ENCODE measurements around the gene SRPK3.

The SRPK3 gene

DNA sequence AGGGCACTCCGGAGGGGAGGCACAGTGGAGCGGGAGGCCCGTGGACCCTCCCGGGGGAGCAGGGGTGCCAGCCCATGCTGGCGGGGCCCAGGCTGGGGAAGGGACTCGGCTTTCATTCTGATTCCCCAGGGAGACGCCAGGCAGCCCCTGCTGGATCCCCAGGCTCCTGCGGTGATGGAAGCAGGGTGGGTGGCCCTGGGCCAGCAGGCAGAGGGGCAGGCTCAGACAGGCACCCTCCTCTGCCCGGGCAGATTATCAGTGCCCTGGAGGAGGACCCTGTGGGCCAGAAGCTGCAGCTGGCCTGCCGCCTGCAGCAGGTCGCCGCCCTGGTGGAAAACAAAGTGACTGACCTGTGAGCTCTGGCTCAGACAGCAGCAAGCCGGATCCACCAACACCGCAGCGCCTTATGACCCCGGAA lies 2.1 kb upstream of the SRPK3 start:
- no peak overlapping the region for H3K9ac ChIP-seq (ENCODE audit: low read length)

DNA sequence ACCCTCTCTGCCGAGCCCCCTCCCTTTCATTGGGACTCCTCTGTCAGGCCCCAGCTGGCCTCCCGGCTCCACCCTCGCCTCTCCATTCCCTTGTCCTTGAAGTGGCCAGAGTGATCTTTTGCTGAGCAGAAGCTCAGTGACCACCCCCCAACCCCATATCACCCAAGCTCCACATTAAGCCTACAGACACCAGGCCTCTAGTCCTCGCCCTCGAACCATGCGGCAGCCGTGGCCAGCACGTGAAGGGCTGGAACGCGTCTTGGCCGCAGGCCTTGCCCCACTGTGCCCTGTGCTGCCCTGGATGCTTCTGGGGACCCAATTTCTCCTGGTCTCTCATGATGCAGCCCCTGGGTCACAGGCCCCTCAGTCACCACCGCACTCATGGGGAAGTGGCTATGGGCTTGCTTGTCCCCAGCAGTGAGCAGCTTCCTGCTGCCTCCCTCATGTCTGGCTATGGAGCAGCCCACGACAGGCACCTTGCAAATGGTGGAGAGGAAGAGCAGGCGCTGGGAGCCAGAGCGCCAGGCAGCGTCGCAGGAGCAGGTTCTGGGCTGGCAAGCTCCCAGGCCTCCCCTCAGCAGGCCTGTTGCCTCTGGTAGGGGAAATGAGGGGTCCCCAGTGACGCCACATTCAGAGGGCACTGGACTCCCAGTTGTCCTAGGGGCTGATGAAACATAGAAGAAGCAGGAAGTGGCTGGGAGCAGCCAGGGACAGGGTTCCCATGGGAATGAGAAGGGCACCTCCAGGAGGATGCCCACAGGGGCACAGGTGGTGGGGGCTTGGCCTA lies 757 bp upstream of the SRPK3 start:
- Histone ChIP-seq H3K27ac (ENCODE audit: low read depth, low read length) (no peak overlapping the region), H3K4me3 (ENCODE audit: low read depth, low read length) (no peak overlapping the region), H3K27me3 (ENCODE audit: control insufficient read depth, insufficient read depth, low read length) (no peaks in the 10 kb centered on the region), H3K4me1 (ENCODE audit: control insufficient read depth, insufficient read depth, low read length) (peaks cover 3% of the 10 kb centered on the region; the same call in 1 of the 2 replicates), H3K9ac (ENCODE audit: low read length) (no peak overlapping the region), H3K9me3 (ENCODE audit: control insufficient read depth, insufficient read depth, low read depth, low read length) (peaks cover 22% of the 10 kb centered on the region; the same call in 1 of the 2 replicates), H3K36me3 (ENCODE audit: control insufficient read depth, insufficient read depth, low read length) (peaks cover 4% of the 10 kb centered on the region; the same call in 1 of the 2 replicates)

More for the DNA sequence above, 2.1 kb upstream of the SRPK3 start:
- Histone ChIP-seq H3K27ac (ENCODE audit: low read depth, low read length) (no peak overlapping the region), H3K4me1 (ENCODE audit: control insufficient read depth, insufficient read depth, low read length) (peaks cover 3% of the 10 kb centered on the region; the same call in 1 of the 2 replicates), H3K36me3 (ENCODE audit: control insufficient read depth, insufficient read depth, low read length) (no peaks in the 10 kb centered on the region), H3K9me3 (ENCODE audit: control insufficient read depth, insufficient read depth, low read depth, low read length) (peaks cover 20% of the 10 kb centered on the region; the same call in 1 of the 2 replicates), H3K27me3 (ENCODE audit: control insufficient read depth, insufficient read depth, low read length) (no peaks in the 10 kb centered on the region), H3K4me3 (ENCODE audit: low read depth, low read length) (no peak overlapping the region)

DNA sequence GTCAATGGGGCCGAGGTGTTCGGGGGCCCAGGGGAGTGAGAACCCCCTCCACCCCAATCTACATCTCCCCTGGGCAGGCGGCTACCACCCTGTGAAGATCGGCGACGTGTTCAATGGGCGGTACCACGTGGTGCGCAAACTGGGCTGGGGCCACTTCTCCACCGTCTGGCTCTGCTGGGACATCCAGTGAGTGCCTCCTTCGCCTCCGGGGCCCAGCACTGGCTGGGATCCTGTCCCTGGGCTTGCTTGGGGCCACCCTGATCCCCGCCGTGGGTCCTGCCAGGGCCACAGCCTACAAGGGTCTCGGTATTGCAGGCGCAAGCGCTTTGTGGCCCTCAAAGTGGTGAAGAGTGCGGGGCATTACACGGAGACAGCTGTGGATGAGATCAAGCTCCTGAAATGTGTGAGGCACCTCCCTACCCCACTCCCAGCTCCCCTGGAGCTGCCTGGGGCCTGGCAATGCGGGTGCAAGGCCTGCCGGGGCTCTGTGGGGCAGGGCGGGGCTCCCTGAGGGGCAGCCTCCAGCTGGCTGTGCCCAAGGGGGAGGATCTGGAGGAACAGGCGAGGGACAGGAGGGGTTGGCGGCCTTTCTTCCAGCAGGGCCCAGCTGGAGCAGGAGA lies 697 bp downstream of the SRPK3 start:
- Histone ChIP-seq H3K9ac (ENCODE audit: low read length) (no peak overlapping the region), H3K27me3 (ENCODE audit: control insufficient read depth, insufficient read depth, low read length) (no peaks in the 10 kb centered on the region), H3K9me3 (ENCODE audit: control insufficient read depth, insufficient read depth, low read depth, low read length) (peaks cover 22% of the 10 kb centered on the region; the same call in 1 of the 2 replicates), H3K36me3 (ENCODE audit: control insufficient read depth, insufficient read depth, low read length) (peaks cover 19% of the 10 kb centered on the region), H3K4me3 (ENCODE audit: low read depth, low read length) (no peak overlapping the region), H3K4me1 (ENCODE audit: control insufficient read depth, insufficient read depth, low read length) (peaks cover 3% of the 10 kb centered on the region; the same call in 1 of the 2 replicates), H3K27ac (ENCODE audit: low read depth, low read length) (no peak overlapping the region; the same call in 1 of the 2 replicates)

DNA sequence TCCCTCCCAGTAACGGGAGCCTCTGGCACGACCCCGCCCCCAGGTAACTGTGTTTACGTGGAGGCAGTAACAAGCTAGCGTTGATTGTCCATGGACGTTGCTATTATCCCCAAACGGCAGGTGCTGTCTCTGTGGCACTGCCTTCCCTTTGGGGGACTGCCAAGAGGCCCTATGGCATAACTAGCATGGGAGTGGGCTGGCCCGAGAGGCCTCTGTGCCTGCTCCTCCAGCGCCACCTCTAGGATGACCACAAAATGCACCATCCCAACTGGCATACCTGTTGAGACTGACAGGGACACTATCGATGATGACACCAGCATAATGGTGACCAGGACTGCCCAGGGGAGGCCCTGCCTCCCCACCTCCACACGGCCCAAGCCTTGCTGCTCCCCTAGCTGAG lies 1.5 kb downstream of the SRPK3 start:
- no peak overlapping the region for H3K4me3 ChIP-seq (ENCODE audit: low read depth, low read length)
- no peaks in the 10 kb centered on the region for H3K27me3 ChIP-seq (ENCODE audit: control insufficient read depth, insufficient read depth, low read length)
- no peaks in the 10 kb centered on the region; the same call in 1 of the 2 replicates for H3K4me1 ChIP-seq (ENCODE audit: control insufficient read depth, insufficient read depth, low read length)
- peaks cover 25% of the 10 kb centered on the region for H3K36me3 ChIP-seq (ENCODE audit: control insufficient read depth, insufficient read depth, low read length)
- no peak overlapping the region for H3K9ac ChIP-seq (ENCODE audit: low read length)
- peaks cover 23% of the 10 kb centered on the region; the same call in 1 of the 2 replicates for H3K9me3 ChIP-seq (ENCODE audit: control insufficient read depth, insufficient read depth, low read depth, low read length)
- no peak overlapping the region for H3K27ac ChIP-seq (ENCODE audit: low read depth, low read length)

DNA sequence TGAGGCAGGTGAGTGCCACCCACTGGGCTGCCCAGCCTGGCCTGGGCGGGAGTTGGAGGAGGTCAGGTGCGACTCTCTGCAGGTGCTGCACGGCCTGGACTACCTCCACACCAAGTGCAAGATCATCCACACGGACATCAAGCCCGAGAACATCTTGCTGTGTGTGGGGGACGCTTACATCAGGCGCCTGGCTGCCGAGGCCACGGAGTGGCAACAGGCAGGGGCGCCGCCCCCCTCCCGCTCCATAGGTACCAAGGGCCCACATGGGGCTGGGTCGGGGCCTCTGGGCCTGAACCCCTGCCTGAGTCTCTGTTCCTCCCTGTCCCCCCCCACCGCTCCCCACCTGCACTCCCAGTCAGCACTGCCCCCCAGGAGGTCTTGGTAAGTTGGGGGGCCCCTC lies 2.0 kb downstream of the SRPK3 start:
- Histone ChIP-seq H3K4me3 (ENCODE audit: low read depth, low read length) (no peak overlapping the region), H3K9ac (ENCODE audit: low read length) (no peak overlapping the region), H3K4me1 (ENCODE audit: control insufficient read depth, insufficient read depth, low read length) (no peaks in the 10 kb centered on the region; the same call in 1 of the 2 replicates), H3K27me3 (ENCODE audit: control insufficient read depth, insufficient read depth, low read length) (no peaks in the 10 kb centered on the region), H3K9me3 (ENCODE audit: control insufficient read depth, insufficient read depth, low read depth, low read length) (peaks cover 22% of the 10 kb centered on the region; the same call in 1 of the 2 replicates), H3K36me3 (ENCODE audit: control insufficient read depth, insufficient read depth, low read length) (peaks cover 30% of the 10 kb centered on the region), H3K27ac (ENCODE audit: low read depth, low read length) (no peak overlapping the region)

DNA sequence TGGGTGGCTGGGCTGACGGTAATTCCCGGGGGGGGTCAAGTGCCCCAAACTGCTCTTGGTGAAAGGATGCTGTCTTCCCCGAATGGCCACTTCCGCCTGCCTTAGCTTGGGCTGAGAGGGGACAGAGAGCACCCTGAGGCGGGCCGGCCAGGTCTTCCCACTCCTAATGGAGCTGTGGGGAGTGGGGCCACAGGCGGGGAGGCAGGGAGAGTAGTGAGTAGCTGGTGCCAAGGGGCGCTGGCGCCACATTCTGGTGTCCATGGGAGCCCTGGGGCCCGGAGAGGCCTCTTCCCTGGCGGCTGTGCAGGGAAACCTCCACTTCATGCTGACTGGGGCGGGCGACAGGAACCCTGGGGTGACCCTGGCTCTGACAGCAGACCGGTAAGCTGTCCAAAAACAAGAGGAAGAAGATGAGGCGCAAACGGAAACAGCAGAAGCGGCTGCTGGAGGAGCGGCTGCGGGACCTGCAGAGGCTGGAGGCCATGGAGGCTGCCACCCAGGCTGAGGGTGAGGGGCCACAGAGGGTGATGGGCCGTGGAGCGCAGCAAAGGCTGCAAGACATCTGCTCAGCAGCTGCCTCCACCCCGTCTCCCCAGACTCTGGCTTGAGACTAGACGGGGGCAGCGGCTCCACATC lies 2.7 kb downstream of the SRPK3 start:
- Histone ChIP-seq H3K27me3 (ENCODE audit: control insufficient read depth, insufficient read depth, low read length) (no peaks in the 10 kb centered on the region), H3K27ac (ENCODE audit: low read depth, low read length) (no peak overlapping the region), H3K36me3 (ENCODE audit: control insufficient read depth, insufficient read depth, low read length) (peaks cover 33% of the 10 kb centered on the region), H3K9me3 (ENCODE audit: control insufficient read depth, insufficient read depth, low read depth, low read length) (peaks cover 21% of the 10 kb centered on the region; the same call in 1 of the 2 replicates), H3K4me1 (ENCODE audit: control insufficient read depth, insufficient read depth, low read length) (no peaks in the 10 kb centered on the region; the same call in 1 of the 2 replicates), H3K4me3 (ENCODE audit: low read depth, low read length) (no peak overlapping the region), H3K9ac (ENCODE audit: low read length) (no peak overlapping the region)

DNA sequence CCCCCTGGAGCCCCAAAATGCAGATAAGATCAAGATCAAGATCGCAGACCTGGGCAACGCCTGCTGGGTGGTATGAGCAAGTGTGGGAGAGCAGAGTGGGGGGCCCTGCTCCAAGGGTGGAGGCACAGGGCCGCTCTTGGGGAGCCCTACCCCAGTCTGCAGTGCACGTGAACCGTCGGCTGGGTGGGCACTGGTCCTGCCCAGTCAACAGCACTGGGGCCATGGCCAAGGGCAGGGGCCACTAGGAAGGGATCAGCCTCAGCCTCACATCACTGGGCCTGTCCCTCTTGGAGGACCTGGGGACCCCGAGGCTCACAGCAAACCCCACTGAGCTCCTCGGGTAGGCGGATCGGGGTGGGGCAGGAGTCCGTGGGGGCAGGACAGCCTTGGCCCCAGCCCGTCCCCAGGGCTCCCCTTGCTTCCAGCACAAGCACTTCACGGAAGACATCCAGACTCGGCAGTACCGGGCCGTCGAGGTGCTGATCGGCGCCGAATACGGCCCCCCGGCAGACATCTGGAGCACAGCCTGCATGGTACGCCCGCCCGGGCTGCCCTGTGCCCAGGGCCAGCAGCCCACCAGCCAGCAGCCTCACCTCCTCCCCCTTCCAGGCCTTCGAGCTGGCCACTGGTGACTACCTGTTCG lies 3.6 kb downstream of the SRPK3 start:
- H3K4me3 ChIP-seq (ENCODE audit: low read depth, low read length), result no peak overlapping the region
- no peak overlapping the region for H3K27ac ChIP-seq (ENCODE audit: low read depth, low read length)
- H3K27me3 ChIP-seq (ENCODE audit: control insufficient read depth, insufficient read depth, low read length), result no peaks in the 10 kb centered on the region
- peaks cover 21% of the 10 kb centered on the region; the same call in 1 of the 2 replicates for H3K9me3 ChIP-seq (ENCODE audit: control insufficient read depth, insufficient read depth, low read depth, low read length)
- H3K9ac ChIP-seq (ENCODE audit: low read length), result no peak overlapping the region
- H3K4me1 ChIP-seq (ENCODE audit: control insufficient read depth, insufficient read depth, low read length), result no peaks in the 10 kb centered on the region; the same call in 1 of the 2 replicates
- peaks cover 40% of the 10 kb centered on the region for H3K36me3 ChIP-seq (ENCODE audit: control insufficient read depth, insufficient read depth, low read length)

DNA sequence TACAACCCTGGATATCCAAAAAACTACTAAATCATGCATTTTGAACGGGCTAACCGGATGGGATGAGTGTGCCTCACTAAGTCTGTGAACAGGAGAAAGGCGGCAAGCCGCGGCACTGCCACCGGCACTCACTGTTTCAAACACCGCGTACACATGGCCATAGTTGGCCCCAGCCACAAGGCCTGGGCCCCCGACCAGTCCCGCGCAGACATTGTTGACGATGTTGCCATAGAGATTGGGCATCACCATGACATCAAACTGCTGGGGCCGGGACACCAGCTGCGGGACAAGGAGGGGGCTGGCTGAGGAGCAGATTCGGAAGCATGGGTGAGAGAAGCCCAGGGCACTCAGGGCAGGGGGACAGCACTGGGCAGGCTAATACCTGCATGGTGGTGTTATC lies 5.8 kb downstream of the SRPK3 start:
- Histone ChIP-seq H3K27ac (ENCODE audit: low read depth, low read length) (no peak overlapping the region), H3K27me3 (ENCODE audit: control insufficient read depth, insufficient read depth, low read length) (no peaks in the 10 kb centered on the region), H3K9ac (ENCODE audit: low read length) (no peak overlapping the region), H3K4me3 (ENCODE audit: low read depth, low read length) (no peak overlapping the region), H3K4me1 (ENCODE audit: control insufficient read depth, insufficient read depth, low read length) (no peaks in the 10 kb centered on the region), H3K9me3 (ENCODE audit: control insufficient read depth, insufficient read depth, low read depth, low read length) (peaks cover 26% of the 10 kb centered on the region; the same call in 1 of the 2 replicates), H3K36me3 (ENCODE audit: control insufficient read depth, insufficient read depth, low read length) (peaks cover 45% of the 10 kb centered on the region)

DNA sequence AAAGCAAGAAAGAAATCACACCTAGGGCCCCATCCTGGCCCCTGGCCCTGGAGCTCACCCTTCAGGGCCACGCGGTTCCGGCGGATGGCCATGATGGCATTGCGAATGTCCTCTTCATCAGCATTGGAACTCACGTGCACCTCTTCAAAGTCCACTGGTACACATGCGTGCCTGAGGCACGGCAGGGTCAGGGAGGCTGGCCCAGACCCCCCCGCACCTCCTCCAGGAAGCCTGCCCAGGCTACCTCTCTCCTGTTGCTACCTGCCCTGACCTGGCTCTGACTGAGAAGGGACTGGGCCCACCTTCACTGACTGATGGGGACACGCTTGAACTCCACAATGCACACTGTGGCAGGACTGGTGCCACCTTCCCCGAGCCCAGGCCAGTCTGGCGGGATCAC lies 8.8 kb downstream of the SRPK3 start:
- H3K36me3 ChIP-seq (ENCODE audit: control insufficient read depth, insufficient read depth, low read length), result peaks cover 44% of the 10 kb centered on the region
- no peak overlapping the region for H3K9ac ChIP-seq (ENCODE audit: low read length)
- peaks cover 4% of the 10 kb centered on the region for H3K4me1 ChIP-seq (ENCODE audit: control insufficient read depth, insufficient read depth, low read length)
- H3K9me3 ChIP-seq (ENCODE audit: control insufficient read depth, insufficient read depth, low read depth, low read length), result peaks cover 26% of the 10 kb centered on the region; the same call in 1 of the 2 replicates
- no peaks in the 10 kb centered on the region for H3K27me3 ChIP-seq (ENCODE audit: control insufficient read depth, insufficient read depth, low read length)
- no peak overlapping the region for H3K27ac ChIP-seq (ENCODE audit: low read depth, low read length)
- no peak overlapping the region for H3K4me3 ChIP-seq (ENCODE audit: low read depth, low read length)

DNA sequence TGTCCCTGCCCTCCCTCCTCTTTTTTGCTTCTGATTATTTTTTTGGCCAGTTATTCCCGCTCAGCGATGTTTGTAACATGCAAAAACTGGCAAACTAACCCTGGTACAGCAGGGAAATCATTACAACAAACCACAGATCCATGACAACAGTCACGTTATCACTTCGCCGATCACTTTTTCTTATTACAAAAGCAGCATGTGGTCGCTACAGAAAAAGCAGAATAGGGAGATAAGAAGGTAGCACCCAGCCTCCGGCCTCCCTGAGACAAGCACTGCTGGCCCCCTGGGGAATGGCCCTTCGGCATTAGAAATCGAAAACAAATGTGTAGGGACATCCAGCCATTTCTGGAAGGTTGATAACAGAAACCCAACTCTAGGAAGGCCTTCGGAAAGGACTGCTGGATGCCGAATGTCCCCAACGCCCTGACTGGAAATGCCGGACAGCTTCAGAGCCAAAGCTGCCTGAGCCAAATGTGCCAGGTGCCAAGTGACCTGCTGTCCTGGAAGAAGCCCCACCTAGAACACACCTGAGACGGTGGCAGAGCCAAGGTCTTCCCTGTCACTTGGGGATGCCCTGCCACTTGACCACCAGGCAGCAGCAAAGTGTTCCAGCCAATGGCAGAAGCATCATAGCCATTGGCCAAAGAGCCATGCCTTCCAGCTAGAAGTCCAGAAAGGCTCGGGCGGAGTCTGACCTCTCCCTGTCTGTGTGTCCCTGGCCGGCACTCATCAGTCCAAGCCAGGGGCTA lies 10.4 kb downstream of the SRPK3 start:
- H3K9ac ChIP-seq (ENCODE audit: low read length), result no peak overlapping the region
- peaks cover 15% of the 10 kb centered on the region for H3K4me1 ChIP-seq (ENCODE audit: control insufficient read depth, insufficient read depth, low read length)
- peaks cover 32% of the 10 kb centered on the region for H3K36me3 ChIP-seq (ENCODE audit: control insufficient read depth, insufficient read depth, low read length)
- H3K9me3 ChIP-seq (ENCODE audit: control insufficient read depth, insufficient read depth, low read depth, low read length), result peaks cover 24% of the 10 kb centered on the region; the same call in 1 of the 2 replicates
- H3K27me3 ChIP-seq (ENCODE audit: control insufficient read depth, insufficient read depth, low read length), result no peaks in the 10 kb centered on the region
- no peak overlapping the region for H3K27ac ChIP-seq (ENCODE audit: low read depth, low read length)
- no peak overlapping the region for H3K4me3 ChIP-seq (ENCODE audit: low read depth, low read length)
